IMR-90 (cell line): ENCODE measurements around the gene CIAO3. TPM values are rescaled to one million over a fixed set of nuclear protein-coding genes. Genes with fewer than 3 reads are reported as not detected.
"Not testable (repeated sequence)": the region's sequence is repeated elsewhere in the genome, so short reads cannot be mapped to it uniquely, and the experiment has no call there.

Experiments
- ATAC-seq: fragments of 200-7000 bp; cut with Tn5 transposase; 2 replicates; pipeline ENCODE4 v1.9.1; 2020; ENCODE audit warnings: low read depth, mild to moderate bottlenecking, moderate library complexity
- BruUV-seq: library from RNA; stranded (reverse); fragments of 400-500 nt; replicated peaks from 2 replicates; lab custom pipeline; 2021; lab: Mats Ljungman, UMichigan
- CTCF ChIA-PET: fragments of 300-600 bp; formaldehyde crosslinking; extraction: SDS; loops from one replicate; lab custom pipeline; 2021; ENCODE audit warnings: antibody characterized with exemption; lab: Yijun Ruan, JAX
- POLR2A ChIA-PET: fragments of 300-600 bp; sonication (Branson Sonifier 250); formaldehyde crosslinking; loops from one replicate; lab custom pipeline; 2022; ENCODE audit warnings: antibody characterized with exemption; ENCODE audit not compliant: unreplicated experiment; lab: Charles Lee
- DNase-seq: peaks from one replicate; pipeline ENCODE4 v3.0.0; 2013
- H2AFZ ChIP-seq: replicated peaks from 2 replicates; pipeline ENCODE3; 2013; ENCODE audit warnings: low read length, mild to moderate bottlenecking; ENCODE audit not compliant: poor library complexity
- H2AK5ac ChIP-seq: 2 replicates; pipeline ENCODE4 v1.6.1; 2013; ENCODE audit warnings: low read depth, low read length, inconsistent platforms
- H2AK9ac ChIP-seq: replicated peaks from 2 replicates; pipeline ENCODE3; 2013; ENCODE audit warnings: mild to moderate bottlenecking, low read depth, low read length, moderate library complexity; ENCODE audit not compliant: poor library complexity
- H2BK120ac ChIP-seq: 2 replicates; pipeline ENCODE4 v1.6.1; 2013; ENCODE audit warnings: low read depth, low read length, inconsistent platforms
- H2BK15ac ChIP-seq: 3 replicates; pipeline ENCODE4 v1.6.1; 2013; ENCODE audit warnings: low read depth, low read length, inconsistent platforms
- H2BK20ac ChIP-seq: 2 replicates; pipeline ENCODE4 v1.6.1; 2013; ENCODE audit warnings: low read depth, mild to moderate bottlenecking, inconsistent platforms, low read length, moderate library complexity
- H2BK5ac ChIP-seq: 2 replicates; pipeline ENCODE4 v1.6.1; 2013; ENCODE audit warnings: mild to moderate bottlenecking, low read depth, low read length, inconsistent platforms; ENCODE audit not compliant: poor library complexity, severe bottlenecking
- H3K14ac ChIP-seq: replicated peaks from 2 replicates; pipeline ENCODE4 v1.6.1; 2013; ENCODE audit warnings: low read depth, low read length, inconsistent platforms
- H3K18ac ChIP-seq: 2 replicates; pipeline ENCODE4 v1.6.1; 2013; ENCODE audit warnings: low read depth, low read length, control low read depth
- H3K23ac ChIP-seq: 2 replicates; pipeline ENCODE4 v1.6.1; 2013; ENCODE audit warnings: low read depth, low read length, inconsistent platforms
- H3K27ac ChIP-seq: 2 replicates; pipeline ENCODE4 v1.5.1; 2013; ENCODE audit warnings: mild to moderate bottlenecking, control low read depth, low read length; ENCODE audit not compliant: insufficient read depth
- H3K27me3 ChIP-seq: 2 replicates; pipeline ENCODE4 v1.6.1; 2013; ENCODE audit warnings: low read length; ENCODE audit not compliant: control insufficient read depth, insufficient read depth
- H3K36me3 ChIP-seq: 2 replicates; pipeline ENCODE4 v1.6.1; 2013; ENCODE audit warnings: low read length, mixed read lengths; ENCODE audit not compliant: control insufficient read depth, insufficient read depth
- H3K4ac ChIP-seq: 2 replicates; pipeline ENCODE4 v1.6.1; 2013; ENCODE audit warnings: low read depth, low read length, inconsistent platforms
- H3K4me1 ChIP-seq: 2 replicates; pipeline ENCODE4 v1.6.1; 2013; ENCODE audit warnings: low read length, mixed read lengths; ENCODE audit not compliant: control insufficient read depth, insufficient read depth
- H3K4me2 ChIP-seq: 2 replicates; pipeline ENCODE4 v1.6.1; 2013; ENCODE audit warnings: low read depth, mild to moderate bottlenecking, control low read depth, low read length, moderate library complexity
- H3K4me3 ChIP-seq: 2 replicates; pipeline ENCODE4 v1.5.1; 2013; ENCODE audit warnings: low read depth, mild to moderate bottlenecking, control low read depth, low read length, moderate library complexity; ENCODE audit not compliant: insufficient read depth
- H3K56ac ChIP-seq: 2 replicates; pipeline ENCODE4 v1.6.1; 2013; ENCODE audit warnings: low read length, inconsistent platforms; ENCODE audit not compliant: insufficient read depth; ENCODE audit errors: extremely low read depth
- H3K79me1 ChIP-seq, 2 experiments: 2 replicates each; pipeline ENCODE4 v1.6.1; 2013; ENCODE audit warnings: low read length in 2 of 2, inconsistent platforms in 1 of 2, low read depth in 1 of 2
- H3K9ac ChIP-seq: 2 replicates; pipeline ENCODE4 v1.6.1; 2013; ENCODE audit warnings: low read depth, low read length, control low read depth
- H3K9me1 ChIP-seq: 2 replicates; pipeline ENCODE4 v1.6.1; 2013; ENCODE audit warnings: low read length, inconsistent platforms; ENCODE audit not compliant: insufficient read depth
- H3K9me3 ChIP-seq: 2 replicates; pipeline ENCODE4 v1.6.1; 2013; ENCODE audit warnings: low read length; ENCODE audit not compliant: control insufficient read depth, insufficient read depth
- H4K20me1 ChIP-seq: 2 replicates; pipeline ENCODE4 v1.6.1; 2013; ENCODE audit warnings: low read length, inconsistent platforms; ENCODE audit not compliant: insufficient read depth
- H4K5ac ChIP-seq: 2 replicates; pipeline ENCODE4 v1.6.1; 2013; ENCODE audit warnings: mild to moderate bottlenecking, low read depth, low read length, control low read depth
- H4K8ac ChIP-seq, 2 experiments: 2 replicates each; pipeline ENCODE4 v1.6.1; 2013; ENCODE audit warnings: low read depth in 2 of 2, low read length in 2 of 2, control low read depth in 1 of 2, inconsistent platforms in 1 of 2
- H4K91ac ChIP-seq: 2 replicates; pipeline ENCODE4 v1.6.1; 2013; ENCODE audit warnings: low read depth, low read length, inconsistent platforms; ENCODE audit not compliant: insufficient read depth
- WGBS, 2 experiments: methylation state at CpG; one replicate each; pipeline versions ENCODE4 v1.1.5 to v1.1.7; 2013; ENCODE audit warnings: missing lambda C conversion rate in 2 of 2; ENCODE audit not compliant: insufficient read length in 1 of 2; ENCODE audit errors: extremely low coverage in 2 of 2; 5-methylcytosine and 5-hydroxymethylcytosine counted together
- dilution Hi-C: fragments of 300-500 bp; cut with HindIII; formaldehyde crosslinking; loops from one replicate; pipeline ENCODE4 v1.14.3; 2018; ENCODE audit warnings: low sequenced_read_pairs; ENCODE audit not compliant: unreplicated experiment
- in situ Hi-C: fragments of 300-500 bp; cut with MboI; formaldehyde crosslinking; loops from 3 replicates; pipeline ENCODE4 v1.14.3; 2019; ENCODE audit warnings: low sequenced_read_pairs, inconsistent platforms, mixed read lengths
- intact Hi-C: fragments of 100-400 bp; cut with micrococcal nuclease; formaldehyde crosslinking; loops from 2 replicates; pipeline ENCODE4 v1.10.0; 2022
- polyA plus RNA-seq, 3 experiments: library from polyadenylated mRNA; depleted of rRNA; stranded (reverse); fragments of >200 nt; gene quantifications; 2 replicates each; pipeline ENCODE4 v1.2.3, GENCODE V29; 2012; ENCODE audit warnings: low replicate concordance in 1 of 3
- total RNA-seq: library from RNA; depleted of rRNA; stranded (reverse); fragments of >200 nt; gene quantifications from 2 replicates; pipeline ENCODE4 v1.2.3, GENCODE V29; 2012

Gene CIAO3
- total and polyA plus RNA-seq, 2 of the 4 experiments (the other 2 are of a cell fraction) = 17.0 to 20.2 TPM

GRCh38 chr16:776298-776697 lies 35.5 kb upstream of the CIAO3 start:
- H2AK9ac ChIP-seq, H3K18ac ChIP-seq, intact Hi-C loops, H3K9me1 ChIP-seq, in situ Hi-C loops, CTCF ChIA-PET, BruUV-seq, H3K56ac ChIP-seq, H3K9ac ChIP-seq, H3K4me3 ChIP-seq, H3K27ac ChIP-seq, H2BK20ac ChIP-seq, H4K8ac ChIP-seq, H3K79me1 ChIP-seq, H3K14ac ChIP-seq, H3K4me1 ChIP-seq, H2BK15ac ChIP-seq, H3K27me3 ChIP-seq, dilution Hi-C loops, H2AFZ ChIP-seq, ATAC-seq, H3K4me2 ChIP-seq, H3K4ac ChIP-seq, H4K5ac ChIP-seq, H2BK5ac ChIP-seq, H4K91ac ChIP-seq, H3K9me3 ChIP-seq, POLR2A ChIA-PET, H4K20me1 ChIP-seq, H2BK120ac ChIP-seq, H3K36me3 ChIP-seq, DNase-seq, H3K23ac ChIP-seq, H2AK5ac ChIP-seq: not testable (repeated sequence)
- WGBS, 2 experiments = 83% methylated on average over 6 of the region's 10 CpGs; no CpG with 5 or more reads in 1 of the 2 experiments
